ENCODE data around the gene TSPAN9. TPM values are rescaled to one million over a fixed set of nuclear protein-coding genes. Genes with fewer than 3 reads are reported as not detected.
A peak's percentile ranks its signal among the peaks of the same experiment; 100 is the strongest.

The TSPAN9 gene
- total and polyA plus RNA-seq, 2 donors from 2014 or later: 62.4 to 81.6 TPM

- intact Hi-C loops (cut with DNase I): no loop called here
- Histone ChIP-seq H3K9me3 (ENCODE audit: control insufficient read depth in 2 of 3, insufficient read depth in 1 of 3, low read length in 3 of 3) (no peaks in the 10 kb centered on the region), H3K4me3 (ENCODE audit: low read length in 3 of 3) (no peak overlapping the region), H3K27me3 (ENCODE audit: control insufficient read depth, insufficient read depth, low read length) (no peaks in the 10 kb centered on the region), H3K9ac (ENCODE audit: low read length in 3 of 3) (no peak overlapping the region), H3K4me1 (ENCODE audit: control insufficient read depth in 2 of 3, insufficient read depth in 2 of 3, low read depth in 1 of 3, low read length in 3 of 3) (no peaks in the 10 kb centered on the region), H3K27ac (ENCODE audit: low read depth in 2 of 2, low read length in 2 of 2) (no peak overlapping the region), H3K36me3 (ENCODE audit: control insufficient read depth in 2 of 3, insufficient read depth in 3 of 3, low read length in 3 of 3) (no peaks in the 10 kb centered on the region)
- TF ChIP-seq CTCF (IDR thresholded peaks at IDR 0.05; ENCODE audit: borderline replicate concordance, extremely low read depth, insufficient read depth): no peak
- DNase-seq: peak in 2 of 5 donors; percentile 27 to 61
- no peak for FAIRE-seq
Observed at GRCh38 chr12:3326850-3327780, 249.9 kb downstream of the TSPAN9 start.

- no peak for FAIRE-seq
- intact Hi-C loops (cut with DNase I): no loop called here
- H3K36me3 ChIP-seq (ENCODE audit: control insufficient read depth in 2 of 3, insufficient read depth in 3 of 3, low read length in 3 of 3): no peaks in the 10 kb centered on the region
- no peak overlapping the region for H3K4me3 ChIP-seq (ENCODE audit: low read length in 3 of 3)
- peak in 1 of 5 donors; percentile 39 for DNase-seq
- TF ChIP-seq CTCF (IDR thresholded peaks at IDR 0.05; ENCODE audit: borderline replicate concordance, extremely low read depth, insufficient read depth): no peak
- no peaks in the 10 kb centered on the region for H3K9me3 ChIP-seq (ENCODE audit: control insufficient read depth in 2 of 3, insufficient read depth in 1 of 3, low read length in 3 of 3)
- no peaks in the 10 kb centered on the region for H3K27me3 ChIP-seq (ENCODE audit: control insufficient read depth, insufficient read depth, low read length)
- no peak overlapping the region for H3K9ac ChIP-seq (ENCODE audit: low read length in 3 of 3)
- no peak overlapping the region for H3K27ac ChIP-seq (ENCODE audit: low read depth in 2 of 2, low read length in 2 of 2)
- no peaks in the 10 kb centered on the region for H3K4me1 ChIP-seq (ENCODE audit: control insufficient read depth in 2 of 3, insufficient read depth in 2 of 3, low read depth in 1 of 3, low read length in 3 of 3)
Observed at GRCh38 chr12:3328081-3328480, 250.9 kb downstream of the TSPAN9 start.

- TF ChIP-seq CTCF (IDR thresholded peaks at IDR 0.05; ENCODE audit: borderline replicate concordance, extremely low read depth, insufficient read depth): no peak
- Histone ChIP-seq H3K27me3 (ENCODE audit: control insufficient read depth, insufficient read depth, low read length) (no peaks in the 10 kb centered on the region), H3K4me1 (ENCODE audit: control insufficient read depth in 2 of 3, insufficient read depth in 2 of 3, low read depth in 1 of 3, low read length in 3 of 3) (no peaks in the 10 kb centered on the region), H3K27ac (ENCODE audit: low read depth in 2 of 2, low read length in 2 of 2) (no peak overlapping the region), H3K36me3 (ENCODE audit: control insufficient read depth in 2 of 3, insufficient read depth in 3 of 3, low read length in 3 of 3) (no peaks in the 10 kb centered on the region), H3K9me3 (ENCODE audit: control insufficient read depth in 2 of 3, insufficient read depth in 1 of 3, low read length in 3 of 3) (no peaks in the 10 kb centered on the region), H3K4me3 (ENCODE audit: low read length in 3 of 3) (no peak overlapping the region), H3K9ac (ENCODE audit: low read length in 3 of 3) (no peak overlapping the region)
- FAIRE-seq (no peak), DNase-seq (peak in 1 of 5 donors; percentile 46)
- intact Hi-C loops (cut with DNase I): no loop called here
Observed at GRCh38 chr12:3328571-3328970, 251.4 kb downstream of the TSPAN9 start.
